Left cardiac atrium (tissue), 4 donors: ENCODE measurements around the gene MRPL14. TPM values are rescaled to one million over a fixed set of nuclear protein-coding genes. Genes with fewer than 3 reads are reported as not detected.
"Not testable (repeated sequence)": the region's sequence is repeated elsewhere in the genome, so short reads cannot be mapped to it uniquely, and the experiment has no call there.

Experiments
- ATAC-seq, 2 donors: fragments of 200-7000 bp; cut with Tn5 transposase; one replicate each; pipeline ENCODE4 v1.9.1; 2020; ENCODE audit warnings: mild to moderate bottlenecking in 2 of 2, moderate library complexity in 2 of 2
- DNase-seq: peaks from one replicate; pipeline ENCODE4 v3.0.0-alpha.2; 2020
- intact Hi-C, 2 donors: fragments of 100-400 bp; cut with DNase I; formaldehyde crosslinking; loops; one replicate each; pipeline versions ENCODE4 v1.14.1 to v1.15.1; 2022 to 2023
- total RNA-seq, 2 donors: library from RNA; stranded (reverse); fragmentation: NEBNext Ultra II Directional; extraction: Animal tissue kit (Norgen Biotek cat#: 25700); gene quantifications; one replicate each; pipeline ENCODE4 v1.2.1, GENCODE V29; 2021
- donor health status: DM: no; HTN: yes; CAD: no.
- donor health status: DM: no; HTN: yes; CAD: no; lungs with severe emphysema.
- donor health status: DM: yes; HTN: yes; CAD: no.
- donor health status: Dilated cardiomyopathy.

The MRPL14 gene
- total RNA-seq, 2 donors from 2014 or later, result 32.4 to 41.2 TPM

- intact Hi-C loops, result loop anchor here (2.0 to 10.0 kb wide), 2 partner anchors 55 to 183 kb away; no protein-coding TSS in a partner anchor
- no peak for ATAC-seq
- no peak for DNase-seq
Measured at GRCh38 chr6:44152109-44152461, 24.8 kb upstream of the MRPL14 start.

- peak; percentile 73 to 74 for ATAC-seq
- DNase-seq, result peak; percentile 77
- intact Hi-C loops, result loop anchor here (2.0 to 10.0 kb wide), 2 partner anchors 55 to 183 kb away; no protein-coding TSS in a partner anchor
Measured at GRCh38 chr6:44151348-44152108, 24.3 kb upstream of the MRPL14 start.

GRCh38 chr6:44150317-44150917 lies 23.2 kb upstream of the MRPL14 start:
- intact Hi-C loops, result loop anchor here in 1 of 2 donors (10.0 kb wide), 1 partner anchor 184 kb away; no protein-coding TSS in a partner anchor
- ATAC-seq (peak in 1 of 2 donors; percentile 55), DNase-seq (no peak)

GRCh38 chr6:44149369-44150012 lies 22.2 kb upstream of the MRPL14 start:
- DNase-seq (no peak), ATAC-seq (no peak)
- intact Hi-C loops, result loop anchor here in 1 of 2 donors (2.0 to 10.0 kb wide), 2 partner anchors 49 to 185 kb away; no protein-coding TSS in a partner anchor

- ATAC-seq (no peak), DNase-seq (no peak)
- intact Hi-C loops, result loop anchor here in 1 of 2 donors (2.0 kb wide), 1 partner anchor 48 kb away; no protein-coding TSS in a partner anchor
Measured at GRCh38 chr6:44148306-44148705, 21.1 kb upstream of the MRPL14 start.

- DNase-seq, result no peak
- no peak for ATAC-seq
- intact Hi-C loops, result no loop called here
Measured at GRCh38 chr6:44147256-44147655, 20.0 kb upstream of the MRPL14 start.

- intact Hi-C loops, result no loop called here
- no peak for DNase-seq
Measured at GRCh38 chr6:44146685-44147084, 19.4 kb upstream of the MRPL14 start.

GRCh38 chr6:44145839-44146238 lies 18.6 kb upstream of the MRPL14 start:
- DNase-seq, result no peak
- no peak for ATAC-seq
- intact Hi-C loops, result no loop called here

More at GRCh38 chr6:44146685-44147084, 19.4 kb upstream of the MRPL14 start:
- ATAC-seq, result no peak

GRCh38 chr6:44144536-44144935 lies 17.3 kb upstream of the MRPL14 start:
- ATAC-seq, intact Hi-C loops, DNase-seq: not testable (repeated sequence)

- no peak for DNase-seq
- intact Hi-C loops, result no loop called here
- ATAC-seq, result no peak
Measured at GRCh38 chr6:44143731-44144130, 16.5 kb upstream of the MRPL14 start.

- ATAC-seq (no peak), DNase-seq (no peak)
- intact Hi-C loops, result no loop called here
Measured at GRCh38 chr6:44142835-44143234, 15.6 kb upstream of the MRPL14 start.

- intact Hi-C loops, result no loop called here
- DNase-seq (no peak), ATAC-seq (no peak)
Measured at GRCh38 chr6:44139351-44139743, 12.1 kb upstream of the MRPL14 start.

- DNase-seq (no peak), ATAC-seq (peak in 1 of 2 donors; percentile 76)
- intact Hi-C loops, result no loop called here
Measured at GRCh38 chr6:44138717-44139350, 11.6 kb upstream of the MRPL14 start.

- DNase-seq (no peak), ATAC-seq (no peak)
- intact Hi-C loops, result no loop called here
Measured at GRCh38 chr6:44135875-44136274, 8.6 kb upstream of the MRPL14 start.

GRCh38 chr6:44135173-44135758 lies 8.0 kb upstream of the MRPL14 start:
- no peak for DNase-seq
- ATAC-seq, result no peak
- intact Hi-C loops, result no loop called here

- ATAC-seq (no peak), DNase-seq (no peak)
- intact Hi-C loops, result no loop called here
Measured at GRCh38 chr6:44133981-44134711, 6.9 kb upstream of the MRPL14 start.

GRCh38 chr6:44133003-44133931 lies 6.0 kb upstream of the MRPL14 start:
- intact Hi-C loops, result no loop called here
- peak; percentile 90 to 92 for ATAC-seq
- peak; percentile 48 for DNase-seq
